HPDE6-E6E7 (cell line): ENCODE measurements around the gene HIVEP3.

Experiments used
- DNase-seq: peaks from one replicate; pipeline ENCODE4 v3.0.0; 2011; ENCODE audit warnings: missing footprints; ENCODE audit errors: extremely low spot score

HIVEP3 gene

GRCh38 chr1:41666981-41667631 is 251.6 kb downstream of the HIVEP3 start:
- DNase-seq, result no peak

- no peak for DNase-seq
Measured at GRCh38 chr1:41665962-41666917, 252.5 kb downstream of the HIVEP3 start.

GRCh38 chr1:41664861-41665640 is 253.7 kb downstream of the HIVEP3 start:
- DNase-seq, result peak; percentile 47

- no peak for DNase-seq
Measured at GRCh38 chr1:41663671-41664400, 254.9 kb downstream of the HIVEP3 start.

- DNase-seq, result no peak
Measured at GRCh38 chr1:41662765-41663437, 255.8 kb downstream of the HIVEP3 start.

GRCh38 chr1:41662061-41662764 is 256.5 kb downstream of the HIVEP3 start:
- peak; percentile 54 for DNase-seq

- DNase-seq, result no peak
Measured at GRCh38 chr1:41661428-41662060, 257.2 kb downstream of the HIVEP3 start.

GRCh38 chr1:41660570-41661427 is 257.9 kb downstream of the HIVEP3 start:
- DNase-seq, result no peak

GRCh38 chr1:41659903-41660302 is 258.8 kb downstream of the HIVEP3 start:
- DNase-seq, result no peak

- no peak for DNase-seq
Measured at GRCh38 chr1:41659159-41659495, 259.6 kb downstream of the HIVEP3 start.

- no peak for DNase-seq
Measured at GRCh38 chr1:41658431-41659158, 260.1 kb downstream of the HIVEP3 start.

GRCh38 chr1:41657679-41658295 is 260.9 kb downstream of the HIVEP3 start:
- no peak for DNase-seq

GRCh38 chr1:41656825-41657500 is 261.8 kb downstream of the HIVEP3 start:
- no peak for DNase-seq

- DNase-seq, result no peak
Measured at GRCh38 chr1:41656068-41656467, 262.7 kb downstream of the HIVEP3 start.

GRCh38 chr1:41655632-41656031 is 263.1 kb downstream of the HIVEP3 start:
- DNase-seq, result no peak

GRCh38 chr1:41653574-41653973 is 265.1 kb downstream of the HIVEP3 start:
- DNase-seq, result no peak
